ENCODE data around the gene MRPL36.

MRPL36 gene

DNA sequence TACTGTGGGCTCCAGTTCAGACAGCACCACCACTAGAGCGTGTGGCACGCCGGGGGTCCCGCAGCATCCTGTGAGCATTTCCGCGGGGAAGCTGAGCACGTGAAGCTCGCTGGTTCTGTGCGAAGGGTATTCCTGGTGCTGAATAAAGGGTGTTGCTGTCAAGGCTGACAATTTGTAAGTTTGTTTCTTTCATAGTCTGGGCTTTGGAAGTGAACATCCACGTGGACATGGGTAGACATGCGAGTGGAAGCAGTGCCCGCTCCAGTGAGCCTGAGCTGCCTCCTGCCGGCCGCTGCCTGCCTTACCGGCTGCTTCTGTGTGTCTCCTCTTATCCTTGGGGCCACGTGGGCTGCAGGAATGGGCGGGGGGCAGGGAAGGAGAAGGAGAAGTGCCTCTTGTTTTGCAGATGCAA lies 16.2 kb upstream of the MRPL36 start:
- Histone ChIP-seq H4K8ac (ENCODE audit: low read length) (no peak overlapping the region), H2BK15ac (ENCODE audit: low read depth, poor library complexity, severe bottlenecking) (no peak overlapping the region), H2BK5ac (ENCODE audit: low read depth, low read length, poor library complexity, severe bottlenecking) (no peak overlapping the region), H2BK12ac (ENCODE audit: low read length in 2 of 2) (no peak overlapping the region), H2AK5ac (ENCODE audit: low read length, severe bottlenecking) (no peak overlapping the region), H3K36me3 (ENCODE audit: control insufficient read depth in 1 of 2, insufficient read depth in 2 of 2, low read depth in 1 of 2, low read length in 2 of 2) (peaks cover 59 to 95% of the 10 kb centered on the region in 2 experiments), H3K27ac (ENCODE audit: low read length, poor library complexity, severe bottlenecking) (no peak overlapping the region), H3K14ac (ENCODE audit: low read length in 2 of 2) (no peak overlapping the region), H3K4ac (ENCODE audit: low read depth in 1 of 2, low read length in 2 of 2) (no peak overlapping the region), H3K9me3 (ENCODE audit: control insufficient read depth, low read length) (no peaks in the 10 kb centered on the region), H3K27me3 (ENCODE audit: control insufficient read depth in 1 of 2, insufficient read depth in 1 of 2, low read length in 2 of 2) (no peaks in the 10 kb centered on the region), H4K91ac (ENCODE audit: low read length) (no peak overlapping the region), H2BK120ac (ENCODE audit: low read depth, low read length) (no peak overlapping the region), H3K4me1 (ENCODE audit: control insufficient read depth, insufficient read depth, low read depth, low read length) (no peaks in the 10 kb centered on the region), H3K9ac (ENCODE audit: low read length) (no peak overlapping the region), H3K79me1 (replicated peaks; ENCODE audit: low read length, poor library complexity, severe bottlenecking) (peaks cover 42% of the 10 kb centered on the region), H3K18ac (ENCODE audit: low read depth in 1 of 2, low read length in 2 of 2) (no peak overlapping the region), H3K4me2 (ENCODE audit: low read length, poor library complexity, severe bottlenecking) (no peak overlapping the region), H2AFZ (ENCODE audit: low read depth, low read length) (no peak overlapping the region), H3K23ac (ENCODE audit: low read length in 2 of 2) (no peak overlapping the region), H3K4me3 (ENCODE audit: insufficient read depth in 1 of 2, low read depth in 1 of 2, low read length in 2 of 2) (no peak overlapping the region)
- 93% methylated on average over 17 of the region's 17 CpGs for WGBS
- DNase-seq: no peak

DNA sequence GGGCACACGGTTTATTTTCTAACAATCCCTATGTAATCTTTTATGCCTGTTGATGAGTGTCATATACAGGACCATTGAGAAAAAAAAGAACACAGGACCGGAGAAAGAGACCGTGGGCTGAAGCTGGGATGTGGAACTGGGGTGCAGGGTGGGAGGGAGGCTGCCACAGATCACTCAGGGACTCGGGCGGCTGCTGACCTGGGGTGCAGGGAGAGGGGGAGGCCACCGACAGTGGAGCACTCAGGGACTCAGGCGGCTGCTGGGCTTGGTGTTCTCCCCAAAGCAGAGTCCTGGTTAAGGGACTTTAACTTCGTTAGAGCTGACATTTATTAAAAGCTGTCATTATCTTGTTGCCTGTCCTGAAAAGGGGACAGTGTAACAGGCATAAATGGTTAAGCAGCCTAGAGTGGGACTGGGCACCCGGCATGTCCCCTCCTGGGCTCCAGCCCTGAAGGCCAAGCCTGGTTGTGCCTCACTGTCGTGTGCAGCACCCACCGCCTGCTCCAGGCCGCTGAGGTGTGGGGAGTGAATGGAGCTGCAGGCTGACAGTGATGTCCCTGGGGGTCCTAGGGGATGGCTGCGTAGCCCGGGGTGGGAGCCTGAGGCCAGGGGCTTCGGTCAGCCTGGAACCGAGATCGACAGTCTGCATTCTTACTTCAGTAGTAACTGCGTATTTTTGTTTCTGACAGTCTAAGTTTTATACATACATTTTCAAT lies 15.6 kb upstream of the MRPL36 start:
- H2BK12ac ChIP-seq (ENCODE audit: low read length in 2 of 2): no peak overlapping the region
- H3K79me1 ChIP-seq (replicated peaks; ENCODE audit: low read length, poor library complexity, severe bottlenecking): peaks cover 41% of the 10 kb centered on the region
- H3K36me3 ChIP-seq (ENCODE audit: control insufficient read depth in 1 of 2, insufficient read depth in 2 of 2, low read depth in 1 of 2, low read length in 2 of 2): peaks cover 59 to 95% of the 10 kb centered on the region in 2 experiments
- no peak overlapping the region for H2AK5ac ChIP-seq (ENCODE audit: low read length, severe bottlenecking)
- no peak overlapping the region for H4K91ac ChIP-seq (ENCODE audit: low read length)
- H3K23ac ChIP-seq (ENCODE audit: low read length in 2 of 2): no peak overlapping the region
- no peak overlapping the region for H2AFZ ChIP-seq (ENCODE audit: low read depth, low read length)
- no peak overlapping the region for H3K4ac ChIP-seq (ENCODE audit: low read depth in 1 of 2, low read length in 2 of 2)
- H3K9me3 ChIP-seq (ENCODE audit: control insufficient read depth, low read length): no peaks in the 10 kb centered on the region
- DNase-seq: no peak
- H3K27me3 ChIP-seq (ENCODE audit: control insufficient read depth in 1 of 2, insufficient read depth in 1 of 2, low read length in 2 of 2): no peaks in the 10 kb centered on the region
- H3K27ac ChIP-seq (ENCODE audit: low read length, poor library complexity, severe bottlenecking): no peak overlapping the region
- WGBS: 97% methylated on average over 14 of the region's 18 CpGs
- H3K9ac ChIP-seq (ENCODE audit: low read length): no peak overlapping the region
- no peak overlapping the region for H3K14ac ChIP-seq (ENCODE audit: low read length in 2 of 2)
- no peak overlapping the region for H3K4me3 ChIP-seq (ENCODE audit: insufficient read depth in 1 of 2, low read depth in 1 of 2, low read length in 2 of 2)
- H2BK120ac ChIP-seq (ENCODE audit: low read depth, low read length): no peak overlapping the region
- H4K8ac ChIP-seq (ENCODE audit: low read length): no peak overlapping the region
- no peak overlapping the region for H3K4me2 ChIP-seq (ENCODE audit: low read length, poor library complexity, severe bottlenecking)
- no peak overlapping the region for H2BK5ac ChIP-seq (ENCODE audit: low read depth, low read length, poor library complexity, severe bottlenecking)
- no peak overlapping the region for H2BK15ac ChIP-seq (ENCODE audit: low read depth, poor library complexity, severe bottlenecking)
- no peak overlapping the region for H3K18ac ChIP-seq (ENCODE audit: low read depth in 1 of 2, low read length in 2 of 2)
- no peaks in the 10 kb centered on the region for H3K4me1 ChIP-seq (ENCODE audit: control insufficient read depth, insufficient read depth, low read depth, low read length)

DNA sequence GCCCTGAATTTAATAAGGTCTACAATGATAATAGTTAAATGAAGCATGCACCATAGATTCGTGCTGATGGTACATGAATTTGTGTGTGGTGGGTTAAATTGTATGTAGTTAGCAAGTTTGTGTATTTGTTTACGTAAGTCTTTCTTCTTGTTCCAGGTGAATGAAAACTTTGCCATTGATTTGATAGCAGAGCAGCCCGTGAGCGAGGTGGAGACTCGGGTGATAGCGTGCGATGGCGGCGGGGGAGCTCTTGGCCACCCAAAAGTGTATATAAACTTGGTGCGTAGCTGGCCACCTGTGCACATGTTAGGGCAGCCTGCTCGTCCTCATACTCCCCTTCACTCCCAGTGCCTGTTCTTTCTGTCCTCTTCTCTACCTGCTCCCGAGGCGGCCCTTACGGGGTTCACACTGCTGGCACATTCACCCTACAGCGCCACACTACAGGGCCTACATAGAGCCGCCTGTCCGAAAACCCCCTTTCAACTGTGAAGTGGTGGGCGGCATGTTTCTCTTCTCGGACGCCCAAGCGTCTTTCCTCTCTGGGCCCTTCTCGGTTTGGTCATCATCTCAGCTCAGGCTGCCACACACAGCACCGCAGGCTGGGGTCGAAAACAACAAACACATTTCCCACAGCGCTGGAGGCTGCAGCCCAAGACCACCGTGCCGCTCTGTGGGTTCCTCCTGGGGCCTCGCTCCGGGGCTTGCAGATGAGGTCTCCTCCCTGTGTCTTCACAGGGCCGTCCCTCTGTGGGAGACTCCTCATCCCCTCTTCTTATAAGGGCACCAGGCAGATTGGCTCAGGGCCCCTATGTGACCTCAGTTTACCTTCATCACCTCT lies 14.8 kb upstream of the MRPL36 start:
- Histone ChIP-seq H3K4me2 (ENCODE audit: low read length, poor library complexity, severe bottlenecking) (no peak overlapping the region), H2BK5ac (ENCODE audit: low read depth, low read length, poor library complexity, severe bottlenecking) (no peak overlapping the region), H3K4me3 (ENCODE audit: insufficient read depth in 1 of 2, low read depth in 1 of 2, low read length in 2 of 2) (no peak overlapping the region)

GRCh38 chr5:1810581-1811101 lies 11.0 kb upstream of the MRPL36 start:
- peaks cover 72 to 94% of the 10 kb centered on the region in 2 experiments for H3K36me3 ChIP-seq (ENCODE audit: control insufficient read depth in 1 of 2, insufficient read depth in 2 of 2, low read depth in 1 of 2, low read length in 2 of 2)
- H3K14ac ChIP-seq (ENCODE audit: low read length in 2 of 2): no peak overlapping the region
- no peak overlapping the region for H3K4me2 ChIP-seq (ENCODE audit: low read length, poor library complexity, severe bottlenecking)
- no peak overlapping the region for H3K27ac ChIP-seq (ENCODE audit: low read length, poor library complexity, severe bottlenecking)
- H4K91ac ChIP-seq (ENCODE audit: low read length): no peak overlapping the region
- no peaks in the 10 kb centered on the region for H3K27me3 ChIP-seq (ENCODE audit: control insufficient read depth in 1 of 2, insufficient read depth in 1 of 2, low read length in 2 of 2)
- no peak overlapping the region for H2BK120ac ChIP-seq (ENCODE audit: low read depth, low read length)
- H3K79me1 ChIP-seq (replicated peaks; ENCODE audit: low read length, poor library complexity, severe bottlenecking): peaks cover 50% of the 10 kb centered on the region
- DNase-seq: no peak
- H2BK12ac ChIP-seq (ENCODE audit: low read length in 2 of 2): no peak overlapping the region
- WGBS: 93% methylated on average over 8 of the region's 10 CpGs
- no peak overlapping the region for H2AK5ac ChIP-seq (ENCODE audit: low read length, severe bottlenecking)
- no peak overlapping the region for H2BK5ac ChIP-seq (ENCODE audit: low read depth, low read length, poor library complexity, severe bottlenecking)
- H2BK15ac ChIP-seq (ENCODE audit: low read depth, poor library complexity, severe bottlenecking): no peak overlapping the region
- no peak overlapping the region for H3K23ac ChIP-seq (ENCODE audit: low read length in 2 of 2)
- peaks cover 7% of the 10 kb centered on the region for H3K4me1 ChIP-seq (ENCODE audit: control insufficient read depth, insufficient read depth, low read depth, low read length)
- H3K9ac ChIP-seq (ENCODE audit: low read length): no peak overlapping the region
- H3K4ac ChIP-seq (ENCODE audit: low read depth in 1 of 2, low read length in 2 of 2): no peak overlapping the region
- no peak overlapping the region for H2AFZ ChIP-seq (ENCODE audit: low read depth, low read length)
- H3K9me3 ChIP-seq (ENCODE audit: control insufficient read depth, low read length): no peaks in the 10 kb centered on the region
- H4K8ac ChIP-seq (ENCODE audit: low read length): no peak overlapping the region
- no peak overlapping the region for H3K4me3 ChIP-seq (ENCODE audit: insufficient read depth in 1 of 2, low read depth in 1 of 2, low read length in 2 of 2)
- no peak overlapping the region for H3K18ac ChIP-seq (ENCODE audit: low read depth in 1 of 2, low read length in 2 of 2)

More for the DNA sequence above, 14.8 kb upstream of the MRPL36 start:
- no peak overlapping the region for H3K14ac ChIP-seq (ENCODE audit: low read length in 2 of 2)
- H3K9me3 ChIP-seq (ENCODE audit: control insufficient read depth, low read length): no peaks in the 10 kb centered on the region
- no peak overlapping the region for H3K9ac ChIP-seq (ENCODE audit: low read length)
- H3K27ac ChIP-seq (ENCODE audit: low read length, poor library complexity, severe bottlenecking): no peak overlapping the region
- H3K4ac ChIP-seq (ENCODE audit: low read depth in 1 of 2, low read length in 2 of 2): no peak overlapping the region
- H3K18ac ChIP-seq (ENCODE audit: low read depth in 1 of 2, low read length in 2 of 2): no peak overlapping the region
- H2BK12ac ChIP-seq (ENCODE audit: low read length in 2 of 2): no peak overlapping the region
- no peak overlapping the region for H2BK120ac ChIP-seq (ENCODE audit: low read depth, low read length)
- H3K27me3 ChIP-seq (ENCODE audit: control insufficient read depth in 1 of 2, insufficient read depth in 1 of 2, low read length in 2 of 2): no peaks in the 10 kb centered on the region
- H2BK15ac ChIP-seq (ENCODE audit: low read depth, poor library complexity, severe bottlenecking): no peak overlapping the region
- H4K91ac ChIP-seq (ENCODE audit: low read length): no peak overlapping the region
- no peak overlapping the region for H2AFZ ChIP-seq (ENCODE audit: low read depth, low read length)
- WGBS: 97% methylated on average over 30 of the region's 30 CpGs
- H3K4me1 ChIP-seq (ENCODE audit: control insufficient read depth, insufficient read depth, low read depth, low read length): peaks cover under 1% of the 10 kb centered on the region
- H3K79me1 ChIP-seq (replicated peaks; ENCODE audit: low read length, poor library complexity, severe bottlenecking): peaks cover 44% of the 10 kb centered on the region
- H3K23ac ChIP-seq (ENCODE audit: low read length in 2 of 2): no peak overlapping the region
- no peak overlapping the region for H4K8ac ChIP-seq (ENCODE audit: low read length)
- H3K36me3 ChIP-seq (ENCODE audit: control insufficient read depth in 1 of 2, insufficient read depth in 2 of 2, low read depth in 1 of 2, low read length in 2 of 2): peaks cover 67 to 95% of the 10 kb centered on the region in 2 experiments
- H2AK5ac ChIP-seq (ENCODE audit: low read length, severe bottlenecking): no peak overlapping the region
- no peak for DNase-seq

Measured in mesenchymal stem cell (in vitro differentiated cells and primary cell).